ENCODE measurements around the gene FANCD2. TPM values are rescaled to one million over a fixed set of nuclear protein-coding genes. Genes with fewer than 3 reads are reported as not detected.
"Not testable (repeated sequence)": the region's sequence is repeated elsewhere in the genome, so short reads cannot be mapped to it uniquely, and the experiment has no call there.

FANCD2 gene
- total RNA-seq, 1 donor from 2014 or later: 27.1 TPM

DNA sequence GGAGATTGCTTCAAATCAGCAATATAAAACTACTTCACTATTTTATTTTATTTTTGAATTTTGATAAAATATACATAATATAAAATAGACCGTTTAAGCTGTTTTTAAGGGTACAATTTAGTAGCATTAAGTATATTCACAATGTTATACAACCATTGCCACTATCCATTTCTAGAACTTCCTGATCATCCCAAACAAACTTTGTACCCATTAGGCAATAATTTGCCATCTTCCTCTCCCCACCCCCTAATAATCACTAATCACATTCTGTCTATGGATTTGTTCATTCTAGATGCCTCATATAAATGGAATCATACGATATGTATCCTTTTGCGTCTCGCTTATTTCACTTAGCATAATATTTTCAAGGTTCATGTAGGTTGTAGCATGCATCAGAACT, 28.9 kb downstream of the FANCD2 start:
- peaks cover 12% of the 10 kb centered on the region for H3K36me3 Mint-ChIP-seq (ENCODE audit: insufficient read depth)
- TF ChIP-seq, protein P1, sequence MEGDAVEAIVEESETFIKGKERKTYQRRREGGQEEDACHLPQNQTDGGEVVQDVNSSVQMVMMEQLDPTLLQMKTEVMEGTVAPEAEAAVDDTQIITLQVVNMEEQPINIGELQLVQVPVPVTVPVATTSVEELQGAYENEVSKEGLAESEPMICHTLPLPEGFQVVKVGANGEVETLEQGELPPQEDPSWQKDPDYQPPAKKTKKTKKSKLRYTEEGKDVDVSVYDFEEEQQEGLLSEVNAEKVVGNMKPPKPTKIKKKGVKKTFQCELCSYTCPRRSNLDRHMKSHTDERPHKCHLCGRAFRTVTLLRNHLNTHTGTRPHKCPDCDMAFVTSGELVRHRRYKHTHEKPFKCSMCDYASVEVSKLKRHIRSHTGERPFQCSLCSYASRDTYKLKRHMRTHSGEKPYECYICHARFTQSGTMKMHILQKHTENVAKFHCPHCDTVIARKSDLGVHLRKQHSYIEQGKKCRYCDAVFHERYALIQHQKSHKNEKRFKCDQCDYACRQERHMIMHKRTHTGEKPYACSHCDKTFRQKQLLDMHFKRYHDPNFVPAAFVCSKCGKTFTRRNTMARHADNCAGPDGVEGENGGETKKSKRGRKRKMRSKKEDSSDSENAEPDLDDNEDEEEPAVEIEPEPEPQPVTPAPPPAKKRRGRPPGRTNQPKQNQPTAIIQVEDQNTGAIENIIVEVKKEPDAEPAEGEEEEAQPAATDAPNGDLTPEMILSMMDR (IDR thresholded peaks at IDR 0.05; ENCODE audit: unreplicated experiment): no peak
- H3K9me3 Mint-ChIP-seq (ENCODE audit: low read depth): no peaks in the 10 kb centered on the region
- H3K27me3 Mint-ChIP-seq: no peaks in the 10 kb centered on the region
- H3K27ac Mint-ChIP-seq: no peak overlapping the region
- no peaks in the 10 kb centered on the region for H3K4me1 Mint-ChIP-seq (ENCODE audit: low read depth)
- H3K4me3 Mint-ChIP-seq (ENCODE audit: low read depth): no peak overlapping the region
- DNase-seq (ENCODE audit: low spot score, unreplicated experiment): no peak

DNA sequence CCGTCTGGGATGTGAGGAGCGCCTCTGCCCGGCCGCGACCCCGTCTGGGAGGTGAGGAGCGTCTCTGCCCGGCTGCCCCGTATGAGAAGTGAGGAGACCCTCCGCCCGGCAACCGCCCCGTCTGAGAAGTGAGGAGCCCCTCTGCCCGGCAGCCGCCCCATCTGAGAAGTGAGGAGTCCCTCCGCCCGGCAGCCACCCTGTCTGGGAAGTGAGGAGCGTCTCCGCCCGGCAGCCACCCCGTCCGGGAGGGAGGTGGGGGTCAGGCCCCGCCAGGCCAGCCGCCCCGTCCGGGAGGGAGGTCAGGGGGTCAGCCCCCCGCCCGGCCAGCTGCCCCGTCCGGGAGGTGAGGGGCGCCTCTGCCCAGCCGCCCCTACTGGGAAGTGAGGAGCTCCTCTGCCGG, 43.8 kb downstream of the FANCD2 start:
- H3K27ac Mint-ChIP-seq; H3K27me3 Mint-ChIP-seq; H3K4me3 Mint-ChIP-seq (ENCODE audit: low read depth); H3K4me1 Mint-ChIP-seq (ENCODE audit: low read depth); DNase-seq (ENCODE audit: low spot score, unreplicated experiment): not testable (repeated sequence)
- Mint-ChIP-seq H3K36me3 (ENCODE audit: insufficient read depth) (peaks cover 32% of the 10 kb centered on the region), H3K9me3 (ENCODE audit: low read depth) (peaks cover 10% of the 10 kb centered on the region)

DNA sequence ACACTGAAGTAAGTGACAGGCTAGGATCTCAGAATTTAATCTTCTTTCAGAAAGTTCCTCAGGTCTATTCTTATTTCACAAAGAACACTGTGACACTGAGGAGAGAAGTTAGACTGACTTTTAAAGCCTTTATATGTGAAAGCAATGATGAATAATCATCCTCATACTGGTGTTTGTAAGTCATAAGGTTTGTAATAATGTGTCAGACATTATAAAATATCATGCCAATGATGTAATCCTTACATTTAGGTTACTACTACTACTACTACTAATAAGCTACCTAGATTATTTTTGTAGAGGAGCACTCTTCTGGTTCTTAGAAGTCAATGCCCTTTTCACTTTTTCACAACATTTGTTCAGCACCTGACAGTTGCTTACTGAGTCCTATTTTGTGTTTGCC, 48.4 kb downstream of the FANCD2 start:
- DNase-seq (ENCODE audit: low spot score, unreplicated experiment): no peak
- H3K36me3 Mint-ChIP-seq (ENCODE audit: insufficient read depth): peaks cover 5% of the 10 kb centered on the region
- TF ChIP-seq, protein P1 (IDR thresholded peaks at IDR 0.05; ENCODE audit: unreplicated experiment): no peak
- no peaks in the 10 kb centered on the region for H3K4me1 Mint-ChIP-seq (ENCODE audit: low read depth)
- H3K4me3 Mint-ChIP-seq (ENCODE audit: low read depth): no peak overlapping the region
- H3K9me3 Mint-ChIP-seq (ENCODE audit: low read depth): no peaks in the 10 kb centered on the region
- no peak overlapping the region for H3K27ac Mint-ChIP-seq
- no peaks in the 10 kb centered on the region for H3K27me3 Mint-ChIP-seq

DNA sequence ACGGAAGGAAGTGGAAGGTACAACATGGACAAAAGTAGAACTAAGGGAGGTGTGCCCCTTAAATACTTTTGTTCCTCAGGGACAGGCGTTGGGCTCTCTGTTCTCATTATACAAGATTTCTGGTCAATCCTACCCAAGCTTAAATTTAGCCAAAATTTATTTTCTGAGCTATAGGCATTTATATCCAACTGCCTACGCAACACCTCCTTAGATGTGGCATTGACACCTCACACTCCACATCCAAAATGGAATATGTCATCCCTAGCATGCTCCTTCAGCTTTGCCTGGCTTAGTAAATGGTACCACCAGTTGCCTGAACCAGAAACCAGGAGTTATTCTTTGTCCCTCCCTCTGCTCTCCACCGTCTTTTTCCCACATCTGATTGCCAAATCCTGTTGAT, 55.6 kb downstream of the FANCD2 start:
- DNase-seq (ENCODE audit: low spot score, unreplicated experiment): no peak
- TF ChIP-seq, protein P1 (IDR thresholded peaks at IDR 0.05; ENCODE audit: unreplicated experiment): no peak
- H3K9me3 Mint-ChIP-seq (ENCODE audit: low read depth): no peaks in the 10 kb centered on the region
- H3K4me3 Mint-ChIP-seq (ENCODE audit: low read depth): no peak overlapping the region
- no peak overlapping the region for H3K27ac Mint-ChIP-seq
- H3K36me3 Mint-ChIP-seq (ENCODE audit: insufficient read depth): peaks cover 2% of the 10 kb centered on the region
- no peaks in the 10 kb centered on the region for H3K4me1 Mint-ChIP-seq (ENCODE audit: low read depth)
- no peaks in the 10 kb centered on the region for H3K27me3 Mint-ChIP-seq

DNA sequence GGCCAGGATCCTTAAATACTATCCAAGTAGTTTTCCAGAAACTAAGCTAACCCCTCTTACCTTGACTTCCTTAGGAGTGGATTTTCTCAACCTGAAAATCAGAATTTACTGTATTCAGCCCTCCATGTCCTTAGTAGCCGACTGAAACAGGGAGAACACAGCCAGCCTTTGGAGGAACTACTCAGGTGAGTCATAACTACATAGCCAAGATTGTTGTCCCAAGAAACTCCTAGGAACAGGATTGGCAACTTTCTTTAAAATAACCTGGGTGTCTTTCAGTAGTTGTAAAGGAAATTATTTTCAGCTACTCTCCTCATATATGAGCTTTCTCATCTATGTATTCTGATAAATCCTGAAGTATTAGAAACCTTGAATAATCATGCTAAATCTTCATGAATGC, 59.5 kb downstream of the FANCD2 start:
- no peak for DNase-seq (ENCODE audit: low spot score, unreplicated experiment)
- no peak overlapping the region for H3K4me3 Mint-ChIP-seq (ENCODE audit: low read depth)
- H3K27ac Mint-ChIP-seq: no peak overlapping the region
- H3K9me3 Mint-ChIP-seq (ENCODE audit: low read depth): no peaks in the 10 kb centered on the region
- H3K36me3 Mint-ChIP-seq (ENCODE audit: insufficient read depth): peaks cover 6% of the 10 kb centered on the region
- H3K4me1 Mint-ChIP-seq (ENCODE audit: low read depth): no peaks in the 10 kb centered on the region
- no peaks in the 10 kb centered on the region for H3K27me3 Mint-ChIP-seq
- TF ChIP-seq, protein P1 (IDR thresholded peaks at IDR 0.05; ENCODE audit: unreplicated experiment): no peak

DNA sequence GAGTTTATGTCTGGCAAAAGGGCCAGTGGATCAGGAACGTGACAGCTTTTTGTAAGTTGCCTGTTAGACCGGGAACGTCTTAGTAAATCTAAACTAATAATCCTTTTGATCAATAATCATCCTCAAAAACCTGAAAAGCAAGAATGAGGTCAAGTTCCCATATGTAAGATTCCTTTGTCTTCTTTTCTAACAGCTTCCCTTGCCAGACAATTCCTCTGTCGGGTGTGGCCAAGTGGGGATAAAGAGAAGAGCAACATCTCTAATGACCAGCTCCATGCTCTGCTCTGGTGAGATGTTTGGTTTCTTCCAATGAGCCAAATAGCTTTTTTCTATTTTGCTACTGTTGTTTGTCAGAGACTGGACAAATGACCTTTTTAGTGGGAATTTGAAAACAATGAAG, 62.0 kb downstream of the FANCD2 start:
- H3K9me3 Mint-ChIP-seq (ENCODE audit: low read depth): no peaks in the 10 kb centered on the region
- peak overlapping the region; percentile 62 for H3K27ac Mint-ChIP-seq
- no peaks in the 10 kb centered on the region for H3K27me3 Mint-ChIP-seq
- TF ChIP-seq, protein P1 (IDR thresholded peaks at IDR 0.05; ENCODE audit: unreplicated experiment): no peak
- no peaks in the 10 kb centered on the region for H3K4me1 Mint-ChIP-seq (ENCODE audit: low read depth)
- no peak overlapping the region for H3K4me3 Mint-ChIP-seq (ENCODE audit: low read depth)
- H3K36me3 Mint-ChIP-seq (ENCODE audit: insufficient read depth): peaks cover 11% of the 10 kb centered on the region
- DNase-seq (ENCODE audit: low spot score, unreplicated experiment): no peak
